ENCODE measurements around the gene ACSL1.

- TF ChIP-seq FOSB (CRISPR knock-in tag; IDR thresholded peaks at IDR 0.05) (no peak), CHD2 (IDR thresholded peaks at IDR 0.05; ENCODE audit: low read length, partially characterized antibody) (no peak), CHD4 (IDR thresholded peaks at IDR 0.05; ENCODE audit: borderline replicate concordance) (no peak), CTCF (IDR thresholded peaks at IDR 0.05) (no peak), CEBPB (IDR thresholded peaks at IDR 0.05) (no peak), EP300 (IDR thresholded peaks at IDR 0.05) (no peak), EHMT2 (IDR thresholded peaks at IDR 0.05; ENCODE audit: low read depth) (no peak), HMGXB4 (CRISPR knock-in tag; IDR thresholded peaks at IDR 0.05; ENCODE audit: borderline replicate concordance) (no peak)
Observed at GRCh38 chr4:184824081-184824775, 1.5 kb downstream of the ACSL1 start.

All from A549 (cell line).